ENCODE measurements around the gene USP3.

DNA sequence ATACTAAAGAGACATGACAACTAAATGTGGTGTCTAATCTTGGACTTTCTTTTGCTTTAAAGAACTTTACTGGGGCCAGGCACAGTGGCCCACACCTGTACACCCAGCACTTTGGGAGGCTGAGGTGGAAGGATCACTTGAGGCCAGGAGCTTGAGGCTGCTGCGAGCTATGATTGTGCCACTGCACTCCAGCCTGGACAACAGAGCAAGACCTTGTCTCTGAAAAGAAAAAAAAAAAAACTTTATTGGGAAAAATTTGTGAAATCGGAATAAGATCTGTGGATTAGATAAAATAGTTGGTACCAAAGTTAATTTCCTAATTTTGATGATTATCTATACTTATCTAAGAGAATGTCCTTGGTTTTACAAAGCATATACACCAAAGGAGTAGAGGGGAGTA lies 34.4 kb upstream of the USP3 start:
- no peak for TF ChIP-seq CTCF (conservative IDR thresholded peaks at IDR 0.05; ENCODE audit: low read length)
- TF ChIP-seq EZH2phosphoT487 (IDR thresholded peaks at IDR 0.05; ENCODE audit: borderline replicate concordance, low read depth, low read length), result no peak
